Ramos (cell line): ENCODE measurements around the gene TACC3.

Source experiments
- in situ Hi-C: fragments of 300-500 bp; cut with MboI; formaldehyde crosslinking; loops from one replicate; pipeline ENCODE4 v1.14.3; 2022; ENCODE audit warnings: low sequenced_read_pairs; ENCODE audit not compliant: unreplicated experiment

The TACC3 gene

GRCh38 chr4:1766106-1767060, 45.1 kb downstream of the TACC3 start:
- in situ Hi-C loops: no loop called here

- in situ Hi-C loops: no loop called here
Measured at GRCh38 chr4:1767061-1767769, 45.9 kb downstream of the TACC3 start.

- in situ Hi-C loops: no loop called here
Measured at GRCh38 chr4:1767770-1768366, 46.5 kb downstream of the TACC3 start.

- in situ Hi-C loops: no loop called here
Measured at GRCh38 chr4:1768367-1769034, 47.2 kb downstream of the TACC3 start.

GRCh38 chr4:1769692-1770091, 48.4 kb downstream of the TACC3 start:
- in situ Hi-C loops: no loop called here

GRCh38 chr4:1770245-1770644, 48.9 kb downstream of the TACC3 start:
- in situ Hi-C loops: no loop called here

- in situ Hi-C loops: no loop called here
Measured at GRCh38 chr4:1770791-1771231, 49.5 kb downstream of the TACC3 start.

- in situ Hi-C loops: no loop called here
Measured at GRCh38 chr4:1771555-1772305, 50.4 kb downstream of the TACC3 start.

- in situ Hi-C loops: no loop called here
Measured at GRCh38 chr4:1772853-1773538, 51.7 kb downstream of the TACC3 start.

GRCh38 chr4:1773754-1774153, 52.4 kb downstream of the TACC3 start:
- in situ Hi-C loops: no loop called here

- in situ Hi-C loops: loop anchor here (25.0 kb wide), 1 partner anchor 411 kb away; no protein-coding TSS in a partner anchor
Measured at GRCh38 chr4:1775731-1776500, 54.6 kb downstream of the TACC3 start.

GRCh38 chr4:1776521-1777161, 55.3 kb downstream of the TACC3 start:
- in situ Hi-C loops: loop anchor here (25.0 kb wide), 1 partner anchor 411 kb away; no protein-coding TSS in a partner anchor

- in situ Hi-C loops: loop anchor here (25.0 kb wide), 1 partner anchor 409 kb away; no protein-coding TSS in a partner anchor
Measured at GRCh38 chr4:1777822-1778641, 56.7 kb downstream of the TACC3 start.

GRCh38 chr4:1778642-1779392, 57.5 kb downstream of the TACC3 start:
- in situ Hi-C loops: loop anchor here (25.0 kb wide), 1 partner anchor 408 kb away; no protein-coding TSS in a partner anchor

- in situ Hi-C loops: loop anchor here (25.0 kb wide), 1 partner anchor 408 kb away; no protein-coding TSS in a partner anchor
Measured at GRCh38 chr4:1779588-1780382, 58.5 kb downstream of the TACC3 start.
